Thyroid gland (tissue), 4 donors: ENCODE results near the gene NSL1. TPM values are rescaled to one million over a fixed set of nuclear protein-coding genes. Genes with fewer than 3 reads are reported as not detected.

Experiments used
- DNase-seq, 2 donors: peaks; one replicate each; pipeline ENCODE4 v3.0.0-alpha.2; 2019
- H3K27ac ChIP-seq, 3 donors: fragments of 200-600 bp; sonication (generic); 1 replicate in 2 of 3; 2 replicates in 1 of 3; pipeline ENCODE4 v1.5.1; 2016 to 2019; ENCODE audit warnings: mild to moderate bottlenecking in 1 of 3, moderate library complexity in 1 of 3
- H3K27me3 ChIP-seq: fragments of 200-600 bp; sonication (generic); one replicate; pipeline ENCODE4 v1.5.1; 2019
- H3K36me3 ChIP-seq, 2 donors: fragments of 200-600 bp; sonication (generic); one replicate each; pipeline ENCODE4 v1.5.1; 2016 to 2019
- H3K4me1 ChIP-seq, 2 donors: fragments of 200-600 bp; sonication (generic); one replicate each; pipeline ENCODE4 v1.5.1; 2017 to 2019
- H3K4me3 ChIP-seq, 3 donors: fragments of 200-600 bp; sonication (generic); replicated peaks in 1 of 3; 1 replicate in 2 of 3; 2 replicates in 1 of 3; pipeline ENCODE4 v1.5.1; 2016; ENCODE audit warnings: mild to moderate bottlenecking in 1 of 3
- H3K9me3 ChIP-seq: fragments of 200-600 bp; sonication (generic); one replicate; pipeline ENCODE4 v1.5.1; 2017
- POLR2A ChIP-seq, 2 donors: fragments of 450-650 bp; IDR thresholded peaks; one replicate each; pipeline ENCODE4 v1.6.1; 2017; ENCODE audit warnings: antibody characterized with exemption in 2 of 2, mild to moderate bottlenecking in 2 of 2, moderate library complexity in 1 of 2
- WGBS, 2 donors: methylation state at CpG; one replicate each; pipeline ENCODE4 v1.1.5; 2017; 5-methylcytosine and 5-hydroxymethylcytosine counted together
- intact Hi-C: fragments of 100-400 bp; cut with DNase I; formaldehyde crosslinking; loops from one replicate; pipeline ENCODE4 v1.15.1; 2023
- total RNA-seq, 4 donors: library from RNA; depleted of rRNA; stranded (reverse); fragments of >200 nt; gene quantifications; one replicate each; pipeline ENCODE4 v1.2.3, GENCODE V29; 2016
- TF ChIP-seq, protein P1 (sequence below), 6 experiments: fragments of 200-600 bp in 3 of 6; fragments of 450-650 bp in 3 of 6; sonication (generic) in 3 of 6; IDR thresholded peaks; one replicate each; pipeline ENCODE4 v1.5.1; 2016 to 2019; ENCODE audit warnings: antibody characterized with exemption in 6 of 6, mild to moderate bottlenecking in 2 of 6, inconsistent platforms in 1 of 6, moderate library complexity in 1 of 6

NSL1 gene
- total RNA-seq, 4 donors from 2014 or later: 47.5 to 62.8 (median 62.2) TPM

DNA sequence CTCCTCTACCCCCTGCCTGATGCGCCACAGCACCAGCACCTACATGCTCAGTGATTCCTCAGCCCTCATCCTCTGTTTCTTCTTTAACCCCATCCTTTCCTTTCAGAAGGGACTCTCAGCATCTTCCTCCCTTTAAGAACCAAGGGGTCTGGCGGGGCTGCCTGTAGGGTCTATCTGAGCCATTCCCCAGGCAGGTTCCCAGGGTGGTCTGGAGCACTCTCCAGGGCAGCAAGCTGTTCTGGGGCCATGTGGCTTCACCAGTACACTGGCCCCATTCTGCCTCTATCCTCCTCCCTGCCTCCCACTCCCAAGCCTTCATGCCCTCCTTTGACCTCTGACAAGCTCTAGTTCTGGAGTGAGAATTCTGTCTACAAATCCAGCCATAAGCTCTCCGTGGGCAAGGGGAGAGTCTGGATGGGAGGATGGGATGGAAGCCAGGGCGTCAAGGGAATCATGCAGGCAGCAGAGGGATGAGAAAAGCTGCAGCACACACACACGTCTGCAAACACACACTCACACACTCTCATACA lies 102.3 kb downstream of the NSL1 start:
- Histone ChIP-seq H3K27ac (no peak overlapping the region), H3K4me1 (no peaks in the 10 kb centered on the region), H3K4me3 (no peak overlapping the region), H3K9me3 (no peaks in the 10 kb centered on the region), H3K36me3 (no peaks in the 10 kb centered on the region), H3K27me3 (no peaks in the 10 kb centered on the region)
- TF ChIP-seq POLR2A (IDR thresholded peaks at IDR 0.05): no peak
- TF ChIP-seq, protein P1, sequence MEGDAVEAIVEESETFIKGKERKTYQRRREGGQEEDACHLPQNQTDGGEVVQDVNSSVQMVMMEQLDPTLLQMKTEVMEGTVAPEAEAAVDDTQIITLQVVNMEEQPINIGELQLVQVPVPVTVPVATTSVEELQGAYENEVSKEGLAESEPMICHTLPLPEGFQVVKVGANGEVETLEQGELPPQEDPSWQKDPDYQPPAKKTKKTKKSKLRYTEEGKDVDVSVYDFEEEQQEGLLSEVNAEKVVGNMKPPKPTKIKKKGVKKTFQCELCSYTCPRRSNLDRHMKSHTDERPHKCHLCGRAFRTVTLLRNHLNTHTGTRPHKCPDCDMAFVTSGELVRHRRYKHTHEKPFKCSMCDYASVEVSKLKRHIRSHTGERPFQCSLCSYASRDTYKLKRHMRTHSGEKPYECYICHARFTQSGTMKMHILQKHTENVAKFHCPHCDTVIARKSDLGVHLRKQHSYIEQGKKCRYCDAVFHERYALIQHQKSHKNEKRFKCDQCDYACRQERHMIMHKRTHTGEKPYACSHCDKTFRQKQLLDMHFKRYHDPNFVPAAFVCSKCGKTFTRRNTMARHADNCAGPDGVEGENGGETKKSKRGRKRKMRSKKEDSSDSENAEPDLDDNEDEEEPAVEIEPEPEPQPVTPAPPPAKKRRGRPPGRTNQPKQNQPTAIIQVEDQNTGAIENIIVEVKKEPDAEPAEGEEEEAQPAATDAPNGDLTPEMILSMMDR (IDR thresholded peaks at IDR 0.05): no peak
- DNase-seq: no peak
- intact Hi-C loops: no loop called here
- 82 to 87% methylated on average over 5 of the region's 5 CpGs for WGBS, 2 donors

DNA sequence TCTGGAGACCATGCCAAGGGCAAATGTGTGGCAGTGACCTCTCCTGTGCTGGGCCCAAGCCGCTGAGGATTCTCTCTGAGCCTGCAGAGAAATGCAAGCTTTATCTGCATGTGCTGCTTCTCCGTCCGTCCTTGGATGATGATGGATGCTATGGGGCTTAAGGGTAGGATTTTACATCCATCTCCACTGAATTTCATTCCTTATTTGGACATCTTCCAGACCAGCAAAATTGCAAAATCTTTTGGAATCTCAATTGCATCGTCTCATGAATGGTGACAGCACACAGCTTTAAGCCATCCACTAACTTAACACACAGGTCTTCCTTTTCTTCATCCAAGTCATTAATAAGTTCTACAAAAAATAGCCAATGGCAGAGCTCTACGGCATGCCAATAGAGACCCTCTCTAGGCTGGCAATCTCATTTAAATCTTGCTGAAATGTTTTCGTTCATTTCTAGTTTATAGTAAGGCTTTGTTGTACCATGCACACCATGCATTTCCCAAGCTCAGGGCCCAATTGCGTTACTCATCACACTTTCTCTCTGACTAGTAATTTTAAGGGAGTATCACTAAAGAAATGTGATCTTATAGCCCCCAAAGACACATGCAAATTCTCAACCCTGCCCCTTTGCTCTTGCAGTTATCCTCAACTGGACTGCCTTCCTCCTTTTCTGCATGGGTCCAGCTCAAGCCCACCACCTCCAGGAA lies 103.1 kb downstream of the NSL1 start:
- no peaks in the 10 kb centered on the region for H3K9me3 ChIP-seq
- H3K4me1 ChIP-seq: no peaks in the 10 kb centered on the region
- TF ChIP-seq, protein P1 (IDR thresholded peaks at IDR 0.05): no peak
- no peak for TF ChIP-seq POLR2A (IDR thresholded peaks at IDR 0.05)
- no peak overlapping the region for H3K27ac ChIP-seq
- no peaks in the 10 kb centered on the region for H3K27me3 ChIP-seq
- H3K36me3 ChIP-seq: no peaks in the 10 kb centered on the region
- intact Hi-C loops: no loop called here
- 84 to 90% methylated on average over 7 of the region's 7 CpGs for WGBS, 2 donors
- DNase-seq: no peak
- H3K4me3 ChIP-seq: no peak overlapping the region

DNA sequence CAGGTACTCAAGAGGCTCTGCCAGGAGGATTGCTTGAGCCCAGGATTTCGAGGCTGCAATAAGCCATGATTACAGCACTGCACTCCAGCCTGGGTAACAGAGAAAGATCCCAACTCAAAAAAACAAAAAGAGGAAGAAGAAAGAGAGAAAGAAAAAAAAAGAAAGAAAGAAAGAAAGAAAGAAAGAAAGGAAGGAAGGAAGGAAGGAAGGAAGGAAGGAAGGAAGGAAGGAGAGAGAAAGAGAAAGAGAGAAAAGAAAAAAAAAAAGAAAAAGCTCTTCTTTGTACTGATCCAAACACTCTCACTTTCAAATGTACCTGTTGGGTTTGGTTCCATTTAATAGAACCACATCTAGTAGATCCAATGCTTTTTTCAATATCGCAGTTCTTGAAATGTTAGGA lies 103.8 kb downstream of the NSL1 start:
- Histone ChIP-seq H3K27me3 (no peaks in the 10 kb centered on the region), H3K9me3 (no peaks in the 10 kb centered on the region), H3K4me1 (no peaks in the 10 kb centered on the region), H3K36me3 (no peaks in the 10 kb centered on the region), H3K27ac (no peak overlapping the region), H3K4me3 (no peak overlapping the region)
- DNase-seq: no peak
- TF ChIP-seq, protein P1 (IDR thresholded peaks at IDR 0.05): no peak
- intact Hi-C loops: no loop called here
- WGBS, 2 donors: 91 to 95% methylated on average over 2 of the region's 2 CpGs

DNA sequence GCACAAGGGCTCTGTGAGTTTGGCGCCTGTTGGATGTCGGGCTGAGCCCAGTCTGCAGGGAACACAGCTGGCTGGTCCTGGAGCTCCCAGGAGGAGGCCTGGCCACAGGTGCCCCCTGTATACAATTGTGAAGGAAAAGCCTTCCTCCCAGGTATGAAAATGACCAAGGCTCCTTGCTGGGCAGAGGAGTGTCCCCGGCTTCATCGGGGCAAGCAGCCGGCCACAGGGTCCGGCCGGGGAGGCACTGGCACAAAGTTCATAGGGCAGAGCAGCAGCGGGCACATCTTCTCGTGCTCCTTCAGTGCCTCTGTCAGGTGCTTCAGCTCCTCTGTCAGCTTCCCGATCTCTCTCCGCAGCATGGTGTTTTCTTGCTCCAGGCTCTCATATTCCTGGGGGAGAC lies 105.0 kb downstream of the NSL1 start:
- Histone ChIP-seq H3K9me3 (no peaks in the 10 kb centered on the region), H3K36me3 (no peaks in the 10 kb centered on the region), H3K4me1 (no peaks in the 10 kb centered on the region), H3K4me3 (no peak overlapping the region), H3K27ac (no peak overlapping the region), H3K27me3 (no peaks in the 10 kb centered on the region)
- WGBS, 2 donors: 97% methylated on average over 10 to 11 of the region's 11 CpGs
- DNase-seq: no peak
- intact Hi-C loops: no loop called here
- no peak for TF ChIP-seq POLR2A (IDR thresholded peaks at IDR 0.05)
- TF ChIP-seq, protein P1 (IDR thresholded peaks at IDR 0.05): no peak

DNA sequence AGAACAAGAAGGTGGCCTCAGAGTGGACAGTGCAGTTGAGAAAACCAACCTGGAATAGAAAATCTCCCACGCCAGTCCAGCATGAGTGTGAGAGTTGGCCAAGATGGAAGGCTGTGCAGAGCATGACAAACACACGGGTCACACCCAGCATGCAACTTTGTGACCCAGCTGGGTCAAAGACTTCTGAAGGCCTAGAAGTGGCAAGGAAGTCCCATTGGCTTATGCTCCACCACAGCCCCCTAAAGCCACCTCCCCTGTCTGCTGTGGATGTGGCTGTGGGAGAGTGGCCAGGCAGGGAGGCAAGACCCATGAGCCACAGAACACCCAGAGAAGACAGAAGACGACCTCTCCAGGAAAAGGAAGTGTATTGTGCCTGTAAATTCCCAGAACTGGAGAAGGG lies 105.5 kb downstream of the NSL1 start:
- Histone ChIP-seq H3K4me3 (no peak overlapping the region), H3K36me3 (no peaks in the 10 kb centered on the region), H3K9me3 (no peaks in the 10 kb centered on the region), H3K4me1 (no peaks in the 10 kb centered on the region), H3K27ac (no peak overlapping the region), H3K27me3 (no peaks in the 10 kb centered on the region)
- no peak for DNase-seq
- TF ChIP-seq, protein P1 (IDR thresholded peaks at IDR 0.05): no peak
- TF ChIP-seq POLR2A (IDR thresholded peaks at IDR 0.05): no peak
- intact Hi-C loops: no loop called here
- WGBS, 2 donors: 79 to 84% methylated on average over 3 of the region's 3 CpGs
